HG03521 (cell line): ENCODE results near the gene PRAMEF6.
"Not testable (repeated sequence)": the region's sequence is repeated elsewhere in the genome, so short reads cannot be mapped to it uniquely, and the experiment has no call there.

ENCODE experiments used
- ATAC-seq: cut with Tn5 transposase; IDR thresholded peaks from one replicate; pipeline ENCODE4 v1.9.1; 2021; ENCODE audit warnings: mild to moderate bottlenecking, moderate library complexity; ENCODE audit not compliant: unreplicated experiment

The PRAMEF6 gene

DNA sequence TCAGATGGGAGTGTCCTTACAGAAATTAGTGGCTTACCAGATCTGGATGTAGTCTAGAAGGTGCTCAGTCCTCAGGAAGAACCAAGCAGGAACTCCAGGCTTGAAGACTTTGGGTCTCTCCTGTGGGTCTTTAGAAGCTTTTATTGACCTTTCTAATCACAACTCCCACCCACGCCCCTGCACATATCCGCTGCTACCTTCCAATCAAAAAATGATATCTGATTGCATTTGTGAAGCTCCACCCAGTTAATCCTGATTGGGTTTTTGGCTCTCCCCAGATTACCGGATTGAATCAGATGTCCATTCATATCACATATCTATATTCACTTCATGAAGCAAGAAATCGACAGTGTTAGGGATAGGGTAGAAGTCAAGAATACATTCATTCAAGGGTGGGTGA lies at the start of gene PRAMEF6:
Gene PRAMEF6, minus strand, starts transcription at position 101 of the 400 bp plus-strand sequence. CDS start 5,062 bp downstream, outside the sequence.
- ATAC-seq, result not testable (repeated sequence)

GRCh38 chr1:12924368-12924767 lies 23.0 kb downstream of the PRAMEF6 start:
- ATAC-seq, result not testable (repeated sequence)

DNA sequence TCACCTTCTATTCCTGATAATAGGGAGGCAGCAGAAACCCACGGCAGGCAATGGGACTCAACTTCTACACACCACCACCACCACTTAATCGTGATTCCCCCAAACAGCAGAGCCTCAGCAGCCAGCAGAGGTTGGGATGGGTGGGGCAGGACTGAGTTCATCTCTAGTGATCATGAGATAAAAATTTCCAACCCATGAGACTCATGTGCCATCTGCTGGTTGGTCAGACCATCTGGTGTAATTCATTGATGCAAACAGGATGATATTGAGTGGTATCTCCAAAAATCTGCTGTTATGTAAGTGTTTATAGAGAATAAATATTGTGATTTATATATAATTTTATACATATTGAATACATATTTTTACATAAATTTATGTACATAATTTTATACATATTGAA lies 25.6 kb downstream of the PRAMEF6 start:
- not testable (repeated sequence) for ATAC-seq

GRCh38 chr1:12916310-12916709 lies 31.1 kb downstream of the PRAMEF6 start, which contains the start of gene PRAMEF7:
PRAMEF7 (plus strand) TSS chr1:12916610; CDS start chr1:12917693, 1,083 bp downstream.
- ATAC-seq, result not testable (repeated sequence)

DNA sequence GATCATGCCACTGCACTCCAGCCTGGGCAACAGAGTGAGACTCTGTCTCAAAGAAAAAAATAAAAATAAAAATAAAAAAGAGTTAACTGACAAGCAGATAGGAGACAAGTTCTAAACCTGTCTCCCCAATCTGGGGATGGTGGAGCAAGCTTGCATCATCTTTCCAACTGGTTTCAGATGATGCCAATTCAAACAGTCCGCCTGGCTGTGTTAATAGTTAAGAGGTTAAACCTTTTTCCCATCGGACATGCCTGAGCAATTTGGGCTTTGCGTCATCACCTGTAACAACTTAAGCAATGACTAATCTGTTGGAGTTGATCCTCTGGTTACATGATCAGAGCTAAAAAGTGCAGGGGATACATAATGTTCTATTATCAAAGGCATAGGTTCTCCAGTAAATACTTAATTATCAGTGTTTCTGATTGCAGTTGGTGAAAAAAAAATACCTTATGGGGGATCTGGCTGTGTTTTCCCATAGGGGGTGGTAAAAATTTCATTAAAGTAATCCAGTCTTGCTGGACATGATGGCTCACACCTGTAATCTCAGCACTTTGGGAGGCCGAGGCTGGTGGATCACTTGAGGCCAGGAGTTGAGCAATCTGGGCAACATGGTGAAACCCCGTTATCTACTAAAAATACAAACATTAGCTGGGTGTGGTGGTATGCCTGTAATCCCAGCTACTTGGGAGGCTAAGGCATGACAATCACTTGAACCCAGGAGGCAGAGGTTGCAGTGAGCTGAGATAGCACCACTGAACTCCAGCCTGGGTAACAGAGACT lies 43.4 kb downstream of the PRAMEF6 start:
- ATAC-seq, result not testable (repeated sequence)

DNA sequence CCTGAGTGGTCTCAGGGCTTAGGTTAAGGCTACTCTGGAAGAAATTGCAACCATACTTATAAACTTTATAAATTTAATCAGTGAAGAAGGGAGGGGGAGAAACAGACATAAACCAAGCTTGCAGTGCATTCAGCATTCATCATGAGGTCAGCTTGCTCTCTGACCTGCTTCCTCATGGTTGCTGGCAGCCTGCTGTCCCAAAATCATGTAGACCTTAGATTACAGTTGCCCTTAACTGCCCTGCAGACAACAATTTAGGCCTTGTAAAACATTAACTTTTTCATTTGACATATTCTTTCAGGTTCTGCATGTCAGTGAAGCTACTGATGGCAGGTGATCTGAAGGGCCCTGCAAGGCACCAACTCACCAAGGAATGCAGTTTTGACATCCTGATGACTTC lies 48.2 kb downstream of the PRAMEF6 start:
- not testable (repeated sequence) for ATAC-seq

DNA sequence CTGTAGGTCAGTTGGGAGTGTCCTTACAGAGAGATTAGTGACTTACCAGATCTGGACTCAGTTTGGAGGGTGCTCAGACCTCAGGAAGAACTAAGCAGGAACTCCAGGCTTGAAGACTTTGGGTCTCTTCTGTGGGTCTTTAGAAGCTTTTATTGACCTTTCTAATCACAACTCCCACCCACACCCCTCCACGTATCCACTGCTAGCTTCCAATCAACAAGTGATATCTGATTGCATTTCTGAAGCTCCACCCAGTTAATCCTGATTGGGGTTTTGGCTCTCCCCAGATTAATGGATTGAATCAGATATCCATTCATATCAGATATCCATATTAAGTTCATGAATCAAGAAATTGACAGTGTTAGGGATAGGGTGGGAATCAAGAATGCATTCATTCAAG lies 49.2 kb downstream of the PRAMEF6 start, which contains the start of gene PRAMEF10:
Gene PRAMEF10, minus strand, starts transcription at position 101 of the 400 bp plus-strand sequence. CDS start 2,423 bp downstream, outside the sequence.
- ATAC-seq, result not testable (repeated sequence)
